ENCODE data around the gene PLCL2. TPM values are rescaled to one million over a fixed set of nuclear protein-coding genes. Genes with fewer than 3 reads are reported as not detected.

PLCL2 gene
- total RNA-seq, 4 donors from 2014 or later: 1.4 to 4.5 (median 3.9) TPM

DNA sequence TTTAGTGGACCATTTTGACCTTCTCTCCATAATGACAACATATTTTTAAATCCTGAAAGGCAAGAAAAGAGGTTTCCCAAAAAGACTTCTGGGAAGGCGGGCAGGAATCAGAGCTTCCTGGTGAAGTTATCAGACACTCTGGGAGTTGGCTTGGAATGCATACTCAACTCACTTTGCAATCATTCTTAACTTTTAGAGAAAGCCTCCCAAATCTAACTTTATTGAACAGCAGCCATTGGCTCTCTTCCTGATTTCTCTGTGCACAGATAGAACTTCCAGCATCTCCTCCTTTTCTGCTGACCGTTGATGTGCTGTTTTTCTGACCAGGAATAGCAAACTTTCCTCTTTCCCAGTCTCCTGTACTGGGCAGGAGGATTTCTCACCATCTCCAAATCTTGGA lies 44.6 kb downstream of the PLCL2 start:
- TF ChIP-seq POLR2A (IDR thresholded peaks at IDR 0.05) (no peak), CTCF (IDR thresholded peaks at IDR 0.05) (no peak)
- 55 to 67% methylated on average over 2 of the region's 2 CpGs for WGBS, 2 donors
- intact Hi-C loops (cut with DNase I; ENCODE audit: low total_unique reads): no loop called here
- no peak overlapping the region for H3K4me3 ChIP-seq (ENCODE audit: low read depth, poor library complexity, severe bottlenecking)
- DNase-seq (ENCODE audit: low spot score in 2 of 2): no peak

- 81 to 84% methylated on average over 7 of the region's 7 CpGs for WGBS, 2 donors
Observed at GRCh38 chr3:16932877-16933276, 48.1 kb downstream of the PLCL2 start.

DNA sequence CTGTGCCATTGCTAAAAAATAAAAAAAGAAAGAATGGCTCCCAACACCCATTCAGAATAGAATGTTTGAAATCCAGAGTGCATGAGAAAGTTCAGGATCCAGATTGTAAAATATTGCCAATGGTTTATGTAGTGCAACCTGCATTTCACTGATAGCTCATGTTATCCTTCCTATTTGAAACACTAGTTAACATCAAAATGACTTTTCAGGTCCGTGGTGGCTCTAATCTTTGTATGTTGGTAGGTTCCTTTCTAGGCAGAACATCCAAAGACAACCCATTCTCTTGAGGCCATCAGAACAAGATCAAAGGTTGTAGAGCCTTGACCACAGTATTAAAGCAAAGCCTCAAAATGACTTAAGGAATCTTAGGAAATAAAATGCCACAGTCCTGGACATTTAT lies 51.0 kb downstream of the PLCL2 start:
- no peak overlapping the region for H3K4me3 ChIP-seq (ENCODE audit: low read depth, poor library complexity, severe bottlenecking)
- WGBS, 2 donors: 69 to 81% methylated on average over 1 of the region's 1 CpG
- TF ChIP-seq CTCF (IDR thresholded peaks at IDR 0.05) (no peak), POLR2A (IDR thresholded peaks at IDR 0.05) (no peak)
- intact Hi-C loops (cut with DNase I; ENCODE audit: low total_unique reads): no loop called here
- DNase-seq (ENCODE audit: low spot score in 2 of 2): no peak

More at GRCh38 chr3:16932877-16933276, 48.1 kb downstream of the PLCL2 start:
- TF ChIP-seq CTCF (IDR thresholded peaks at IDR 0.05): no peak
- TF ChIP-seq POLR2A (IDR thresholded peaks at IDR 0.05): no peak
- intact Hi-C loops (cut with DNase I; ENCODE audit: low total_unique reads): no loop called here
- no peak for DNase-seq (ENCODE audit: low spot score in 2 of 2)
- H3K4me3 ChIP-seq (ENCODE audit: low read depth, poor library complexity, severe bottlenecking): no peak overlapping the region

DNA sequence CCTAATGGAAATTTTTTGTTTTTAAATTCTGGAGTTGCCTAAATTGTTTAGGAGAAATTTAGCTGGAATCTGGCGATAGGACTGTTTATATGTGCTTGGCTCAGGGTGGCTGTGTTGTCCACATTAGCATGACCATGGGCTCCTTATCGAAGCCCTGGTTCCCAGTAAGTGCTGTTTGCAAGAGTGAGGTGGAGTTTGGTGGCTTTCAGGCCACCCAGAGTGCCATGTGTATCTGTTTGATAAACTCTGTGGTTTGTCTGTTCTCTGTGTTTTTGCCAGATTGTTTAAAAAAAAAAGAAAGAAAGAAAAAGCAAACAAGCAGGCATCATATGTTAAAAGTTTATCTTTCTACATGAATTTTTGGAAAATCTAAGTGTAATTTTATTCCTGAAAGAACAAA lies 51.5 kb downstream of the PLCL2 start:
- no peak overlapping the region for H3K4me3 ChIP-seq (ENCODE audit: low read depth, poor library complexity, severe bottlenecking)
- WGBS, 2 donors: 72 to 88% methylated on average over 2 of the region's 2 CpGs
- no peak for DNase-seq (ENCODE audit: low spot score in 2 of 2)
- TF ChIP-seq CTCF (IDR thresholded peaks at IDR 0.05) (no peak), POLR2A (IDR thresholded peaks at IDR 0.05) (no peak)
- intact Hi-C loops (cut with DNase I; ENCODE audit: low total_unique reads): no loop called here

GRCh38 chr3:16936676-16937230 lies 52.0 kb downstream of the PLCL2 start:
- TF ChIP-seq CTCF (IDR thresholded peaks at IDR 0.05): no peak
- no peak for TF ChIP-seq POLR2A (IDR thresholded peaks at IDR 0.05)
- intact Hi-C loops (cut with DNase I; ENCODE audit: low total_unique reads): no loop called here

DNA sequence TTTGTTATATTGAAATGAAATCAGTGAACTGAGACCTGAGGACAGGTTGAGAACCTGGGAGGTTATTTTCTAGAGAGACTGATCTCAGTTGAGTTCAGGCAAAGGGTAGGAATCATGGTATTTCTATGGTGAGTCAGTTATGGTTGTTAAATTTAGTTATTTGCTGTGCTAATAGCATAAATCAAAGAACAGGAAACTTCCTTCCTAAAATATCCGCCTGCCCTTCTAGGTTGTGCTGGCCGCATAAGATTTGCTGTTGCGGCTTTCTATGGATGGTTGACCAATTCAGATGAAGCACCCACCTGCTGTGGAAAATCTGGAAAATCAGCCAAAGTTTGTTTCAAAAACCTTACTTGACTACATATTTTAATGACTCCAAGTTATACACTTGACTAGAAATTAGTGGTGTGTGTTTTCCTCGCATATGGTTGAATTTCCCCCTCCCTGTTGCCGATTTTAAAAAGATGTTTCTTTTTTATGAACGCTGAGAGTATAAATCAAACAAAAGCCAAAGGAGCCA lies 52.6 kb downstream of the PLCL2 start:
- intact Hi-C loops (cut with DNase I; ENCODE audit: low total_unique reads): no loop called here
- no peak for DNase-seq (ENCODE audit: low spot score in 2 of 2)
- TF ChIP-seq POLR2A (IDR thresholded peaks at IDR 0.05): no peak
- no peak for TF ChIP-seq CTCF (IDR thresholded peaks at IDR 0.05)
- WGBS, 2 donors: 79 to 80% methylated on average over 6 of the region's 6 CpGs
- H3K4me3 ChIP-seq (ENCODE audit: low read depth, poor library complexity, severe bottlenecking): no peak overlapping the region

More at GRCh38 chr3:16936676-16937230, 52.0 kb downstream of the PLCL2 start:
- WGBS, 2 donors: 85 to 88% methylated on average over 7 of the region's 7 CpGs
- H3K4me3 ChIP-seq (ENCODE audit: low read depth, poor library complexity, severe bottlenecking): no peak overlapping the region
- DNase-seq (ENCODE audit: low spot score in 2 of 2): no peak
